Measurements from ENCODE around the gene ANGPT4. TPM values are rescaled to one million over a fixed set of nuclear protein-coding genes. Genes with fewer than 3 reads are reported as not detected.

The ANGPT4 gene, protein sequence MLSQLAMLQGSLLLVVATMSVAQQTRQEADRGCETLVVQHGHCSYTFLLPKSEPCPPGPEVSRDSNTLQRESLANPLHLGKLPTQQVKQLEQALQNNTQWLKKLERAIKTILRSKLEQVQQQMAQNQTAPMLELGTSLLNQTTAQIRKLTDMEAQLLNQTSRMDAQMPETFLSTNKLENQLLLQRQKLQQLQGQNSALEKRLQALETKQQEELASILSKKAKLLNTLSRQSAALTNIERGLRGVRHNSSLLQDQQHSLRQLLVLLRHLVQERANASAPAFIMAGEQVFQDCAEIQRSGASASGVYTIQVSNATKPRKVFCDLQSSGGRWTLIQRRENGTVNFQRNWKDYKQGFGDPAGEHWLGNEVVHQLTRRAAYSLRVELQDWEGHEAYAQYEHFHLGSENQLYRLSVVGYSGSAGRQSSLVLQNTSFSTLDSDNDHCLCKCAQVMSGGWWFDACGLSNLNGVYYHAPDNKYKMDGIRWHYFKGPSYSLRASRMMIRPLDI
- polyA plus RNA-seq = 1 to 10 TPM in 2 of 3 donors, under 1 TPM in 1; 0.30 to 4.2 (median 1.5) TPM

DNA sequence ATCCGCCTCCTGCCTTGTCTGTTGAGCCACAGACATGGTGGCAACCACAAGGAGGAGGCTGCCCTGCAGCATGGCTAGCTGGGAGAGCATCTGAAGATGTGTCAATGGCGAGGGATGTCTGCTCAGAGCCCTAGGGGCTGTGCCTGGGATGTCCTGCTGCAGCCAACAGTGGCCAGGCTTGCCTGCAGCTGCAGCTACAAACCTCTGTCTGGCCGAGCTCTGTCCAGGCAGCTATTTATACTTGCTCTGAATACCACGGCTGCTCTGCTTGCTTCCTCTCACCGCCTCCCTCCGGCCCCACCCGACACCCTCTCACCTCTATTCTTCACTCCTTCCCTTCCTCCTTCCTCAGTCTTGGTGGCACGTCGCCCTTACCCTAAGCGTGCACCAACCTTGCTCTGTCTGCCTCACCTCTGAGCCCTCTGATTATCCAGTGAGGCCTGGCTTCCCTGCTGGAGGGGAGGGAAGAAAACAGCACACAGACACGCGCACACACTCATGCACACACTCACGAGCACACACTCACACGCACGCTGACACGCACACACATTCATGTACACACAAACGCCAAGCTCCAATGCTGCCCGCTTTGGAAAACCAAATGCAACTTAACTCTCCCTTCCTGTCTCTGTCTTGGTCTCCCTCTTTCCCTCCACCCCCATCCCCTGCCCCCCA, at the start of gene ANGPT4:
TSS of gene ANGPT4 (minus strand) at position 210 of the 675 bp plus-strand sequence. CDS start at position 90, 120 bp downstream.
- WGBS, 3 donors = 35 to 44% (median 38%) methylated on average over 17 to 18 of the region's 18 CpGs
- no peak within 1 kb of the TSS for H3K27ac ChIP-seq (ENCODE audit: low read depth, low read length)

DNA sequence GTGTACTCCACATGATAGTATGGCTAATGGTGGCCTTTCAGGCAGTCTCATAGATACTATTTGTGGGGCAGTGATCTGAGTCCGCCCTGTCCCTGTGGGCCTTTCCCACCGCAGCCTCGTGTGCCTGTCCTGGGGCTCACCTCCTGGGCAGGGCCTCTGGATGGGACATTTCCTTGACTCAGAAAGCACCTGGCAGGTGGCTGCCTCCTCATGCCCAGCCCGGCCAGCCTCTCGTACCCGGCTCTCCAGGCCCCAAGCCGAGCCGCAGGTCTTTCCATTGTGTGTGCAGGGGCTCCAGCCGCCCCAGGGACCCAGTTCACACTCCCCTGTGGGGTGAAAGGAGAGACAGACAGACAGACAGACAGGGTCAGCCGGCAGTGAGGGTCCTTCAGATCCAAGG, 47.7 kb upstream of the ANGPT4 start:
- no peak overlapping the region for H3K27ac ChIP-seq (ENCODE audit: low read depth, low read length)
- 76 to 90% (median 85%) methylated on average over 10 of the region's 10 CpGs for WGBS, 3 donors

DNA sequence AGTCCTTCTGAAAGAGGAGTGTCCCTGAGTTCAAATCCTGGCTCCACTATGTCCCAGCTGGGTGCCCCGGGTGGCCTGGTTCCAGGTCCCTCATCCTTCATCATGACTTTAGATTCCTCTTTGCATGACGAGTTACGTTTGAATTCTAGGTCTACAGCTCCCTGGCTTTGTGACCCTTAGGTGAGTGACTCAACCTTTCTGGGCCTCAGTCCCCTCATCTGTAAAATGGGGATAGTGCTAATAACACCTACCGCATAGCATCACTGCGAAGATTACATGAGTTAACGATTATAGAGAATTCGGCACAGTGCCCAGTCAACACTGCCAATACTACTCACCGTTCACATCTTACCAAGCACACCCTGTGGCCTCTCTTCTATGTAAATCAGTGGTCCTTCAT, 46.5 kb upstream of the ANGPT4 start:
- WGBS, 3 donors = 78 to 89% (median 85%) methylated on average over 8 of the region's 8 CpGs
- no peak overlapping the region for H3K27ac ChIP-seq (ENCODE audit: low read depth, low read length)

DNA sequence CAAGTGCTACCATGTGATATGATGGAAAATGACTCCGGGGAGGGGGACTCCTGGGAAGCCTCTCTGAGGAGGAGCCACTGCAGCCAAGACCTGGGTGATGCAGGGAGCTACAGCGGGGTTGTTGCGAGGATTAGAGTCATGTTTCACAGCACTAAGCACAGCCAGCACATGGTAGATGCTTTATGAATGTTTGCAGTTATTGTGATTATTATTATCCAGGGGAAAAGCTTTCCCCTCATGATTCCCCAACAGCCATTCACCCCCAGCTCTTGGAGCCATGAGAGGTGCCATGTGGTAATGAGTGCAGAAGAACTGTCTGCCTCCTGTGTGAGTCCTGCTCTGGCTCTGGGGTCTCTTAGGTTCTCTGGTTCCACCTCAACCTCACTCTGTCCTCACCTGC, 46.1 kb upstream of the ANGPT4 start:
- H3K27ac ChIP-seq (ENCODE audit: low read depth, low read length) = no peak overlapping the region
- 59 to 75% (median 72%) methylated on average over 3 of the region's 3 CpGs for WGBS, 3 donors

DNA sequence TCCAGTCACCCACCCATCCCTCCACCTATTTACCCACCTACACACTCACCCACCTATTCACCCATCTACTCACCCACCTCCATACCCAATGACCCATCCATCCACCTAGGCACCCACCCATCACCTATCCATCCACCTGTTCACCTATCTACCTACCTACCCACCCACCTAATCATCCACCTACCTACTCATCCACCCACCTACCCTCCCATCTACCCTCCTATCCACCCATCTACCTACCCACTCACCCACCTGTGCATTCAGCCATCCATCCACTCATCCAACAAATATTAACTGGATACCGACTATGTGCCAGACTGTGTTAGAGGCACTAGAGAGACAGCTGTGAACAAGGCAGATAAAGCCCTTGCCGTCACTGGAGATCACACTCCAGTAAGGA, 45.6 kb upstream of the ANGPT4 start:
- WGBS, 3 donors = 42 to 78% (median 60%) methylated on average over 2 of the region's 2 CpGs
- no peak overlapping the region for H3K27ac ChIP-seq (ENCODE audit: low read depth, low read length)

DNA sequence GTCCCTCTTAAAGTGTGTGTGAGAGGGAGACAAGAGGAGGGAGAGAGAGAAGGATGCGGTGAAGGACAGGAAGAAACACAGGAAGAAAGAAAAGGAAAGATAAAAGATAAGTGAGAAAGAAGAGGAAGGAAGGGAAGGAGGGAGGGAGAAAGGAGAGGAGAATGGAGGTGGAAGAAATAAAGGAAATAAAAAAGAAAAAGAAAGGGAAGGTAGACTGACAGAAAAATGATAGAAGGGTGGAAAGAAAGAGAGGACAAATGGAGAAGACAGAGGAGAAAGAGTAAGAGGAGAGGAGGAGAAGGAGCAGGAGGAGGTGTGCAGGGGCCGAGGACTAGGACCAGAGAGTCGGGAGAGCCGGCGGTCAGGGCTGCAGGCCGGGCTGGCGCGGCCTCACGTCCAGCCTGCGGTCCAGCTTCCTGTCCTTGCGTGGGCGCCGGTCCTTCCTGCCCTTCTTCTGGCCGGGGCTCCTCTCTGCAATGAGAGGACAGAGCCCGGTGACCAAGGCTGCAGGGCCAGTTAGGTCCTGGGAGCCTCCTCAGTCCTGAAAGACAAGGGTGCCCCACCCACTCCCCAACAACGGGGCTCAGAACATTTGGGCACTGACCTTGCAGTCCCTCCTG, 44.0 kb upstream of the ANGPT4 start:
- H3K27ac ChIP-seq (ENCODE audit: low read depth, low read length) = no peak overlapping the region
- 58 to 80% (median 78%) methylated on average over 16 of the region's 16 CpGs for WGBS, 3 donors

DNA sequence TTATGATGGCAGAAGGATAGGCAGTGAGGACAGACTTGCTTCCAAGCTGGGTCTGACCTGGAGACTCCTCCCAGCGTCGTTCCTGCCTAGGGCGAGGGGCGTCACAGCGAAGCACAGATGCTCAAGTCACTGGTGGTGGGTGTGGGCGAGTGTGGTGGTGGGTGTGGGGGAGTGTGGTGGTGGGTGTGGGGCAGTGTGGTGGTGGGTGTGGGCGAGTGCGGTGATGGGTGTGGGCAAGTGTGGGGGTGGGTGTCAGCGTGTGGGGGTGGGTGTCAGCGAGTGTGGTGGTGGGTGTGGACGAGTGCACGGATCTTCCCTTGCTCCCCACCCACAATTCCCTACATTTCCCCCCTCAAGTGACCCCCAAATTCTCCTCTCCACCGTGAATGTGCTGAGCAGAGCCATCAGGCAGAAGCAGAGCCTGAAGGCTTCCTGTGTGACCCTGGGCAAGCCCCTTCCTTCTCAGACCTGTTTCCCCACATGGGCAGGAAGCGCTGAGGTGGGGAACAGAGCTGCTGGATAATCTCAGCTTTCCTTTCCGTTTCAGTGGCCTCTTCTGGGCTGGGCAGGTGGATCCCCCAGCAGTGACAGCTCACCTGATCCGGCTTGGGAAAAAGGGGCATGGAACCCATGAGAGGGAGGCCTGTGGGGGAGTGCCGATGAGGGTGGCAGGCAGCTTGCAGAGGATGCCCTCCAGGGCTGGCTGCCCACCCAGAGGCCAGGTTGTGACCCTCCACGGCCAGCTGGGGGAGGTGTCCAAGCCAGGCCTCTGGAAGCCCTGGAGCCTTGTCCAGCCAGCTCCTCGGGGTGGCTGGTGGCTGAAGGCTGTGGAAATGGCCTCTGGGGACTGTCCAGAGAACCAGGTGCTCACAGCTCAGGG, 43.0 kb upstream of the ANGPT4 start:
- 44 to 58% (median 50%) methylated on average over 15 to 19 of the region's 19 CpGs for WGBS, 3 donors

DNA sequence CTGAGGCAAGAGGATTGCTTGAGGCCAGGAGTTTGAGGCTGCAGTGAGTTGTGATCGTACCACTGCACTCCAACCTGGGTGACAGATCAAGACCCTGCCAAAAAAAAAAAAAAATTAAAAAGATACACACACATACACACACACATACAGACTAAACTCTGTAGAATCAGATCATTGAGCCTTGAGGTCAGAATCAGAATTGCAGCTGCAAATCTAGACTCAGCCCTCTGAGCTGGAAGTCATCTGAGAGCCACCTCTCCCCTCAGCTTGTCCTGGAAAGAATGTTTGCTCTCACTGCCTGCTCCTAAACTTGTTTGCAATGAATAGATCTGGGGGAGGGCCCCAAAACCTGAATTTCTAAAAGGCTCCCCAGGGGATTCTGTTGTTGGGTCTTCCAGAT, 41.4 kb upstream of the ANGPT4 start:
- no peak overlapping the region for H3K27ac ChIP-seq (ENCODE audit: low read depth, low read length)
- WGBS, 3 donors = 82 to 92% (median 92%) methylated on average over 1 of the region's 1 CpG

More for the DNA sequence above, 43.0 kb upstream of the ANGPT4 start:
- no peak overlapping the region for H3K27ac ChIP-seq (ENCODE audit: low read depth, low read length)

DNA sequence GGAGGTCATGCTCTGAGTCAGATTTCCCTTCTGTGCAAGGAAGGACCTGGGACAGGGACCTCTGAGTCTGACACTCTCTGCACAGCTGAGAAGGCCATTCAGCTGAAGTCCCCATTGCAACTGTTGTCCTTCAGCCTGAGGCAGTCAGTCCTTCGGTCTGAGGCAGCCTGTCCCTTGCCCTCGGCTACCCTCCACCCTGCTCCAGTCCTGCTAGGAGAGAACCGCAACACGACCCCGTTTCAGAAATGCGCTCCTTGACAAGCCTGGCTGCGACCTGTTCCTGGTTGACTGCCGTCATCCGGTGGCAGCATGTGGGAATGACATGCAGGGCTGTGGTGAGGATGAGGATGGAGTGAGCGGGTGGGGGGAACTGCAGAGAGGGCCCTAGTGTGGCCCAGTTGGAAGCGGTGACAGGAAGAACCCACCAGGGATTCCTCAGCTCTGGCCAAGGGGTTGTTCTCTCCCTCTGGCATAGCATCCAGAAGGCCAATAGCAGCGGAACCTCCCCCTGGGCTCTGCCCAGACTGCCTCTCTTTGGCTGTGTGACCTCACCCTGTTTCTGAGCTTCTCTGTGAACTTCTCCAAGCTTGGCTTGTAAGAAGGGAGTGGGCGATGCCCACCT, 40.3 kb upstream of the ANGPT4 start:
- 5 to 12% (median 11%) methylated on average over 13 of the region's 13 CpGs for WGBS, 3 donors
- H3K27ac ChIP-seq (ENCODE audit: low read depth, low read length) = no peak overlapping the region

DNA sequence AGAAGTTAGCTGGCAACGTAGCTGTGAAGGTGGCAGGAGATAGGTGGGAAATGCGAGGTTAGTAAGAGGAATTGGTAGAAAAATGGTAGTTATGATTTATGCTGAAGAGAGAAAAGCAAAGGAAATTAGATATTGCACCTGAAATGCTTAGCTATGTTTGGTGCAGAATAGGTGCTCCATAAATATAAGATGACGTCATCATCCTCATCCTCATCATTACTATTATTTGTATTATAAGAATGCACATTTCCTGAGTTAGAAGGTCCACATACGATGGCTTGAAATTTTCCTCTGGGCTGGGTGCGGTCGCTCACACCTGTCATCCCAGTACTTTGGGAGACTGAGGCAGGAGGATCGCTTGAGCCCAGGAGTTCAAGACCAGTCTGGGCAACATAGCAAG, 39.5 kb upstream of the ANGPT4 start:
- H3K27ac ChIP-seq (ENCODE audit: low read depth, low read length) = no peak overlapping the region
- WGBS, 3 donors = 78 to 82% (median 81%) methylated on average over 7 of the region's 7 CpGs

DNA sequence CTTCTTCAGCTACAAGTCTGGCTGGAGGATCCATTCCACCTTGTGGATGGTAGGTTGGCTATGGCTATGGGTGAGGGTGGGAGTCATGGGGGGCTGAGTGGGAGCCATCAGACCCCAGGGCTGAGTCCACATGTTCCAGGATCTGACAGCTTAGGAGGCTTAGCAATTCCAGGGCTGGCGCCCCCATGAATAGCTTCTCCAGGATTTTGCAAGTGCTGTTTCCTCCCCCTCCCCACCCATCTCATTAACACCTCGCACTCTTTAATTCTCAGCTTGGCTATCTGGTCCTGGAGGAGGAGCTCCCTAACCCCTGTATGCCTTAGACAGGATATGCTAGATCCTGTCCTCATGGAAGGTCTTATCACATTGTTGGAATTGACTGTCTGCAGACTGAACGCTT, 39.0 kb upstream of the ANGPT4 start:
- H3K27ac ChIP-seq (ENCODE audit: low read depth, low read length) = no peak overlapping the region
- 24 to 75% (median 57%) methylated on average over 3 of the region's 3 CpGs for WGBS, 3 donors

DNA sequence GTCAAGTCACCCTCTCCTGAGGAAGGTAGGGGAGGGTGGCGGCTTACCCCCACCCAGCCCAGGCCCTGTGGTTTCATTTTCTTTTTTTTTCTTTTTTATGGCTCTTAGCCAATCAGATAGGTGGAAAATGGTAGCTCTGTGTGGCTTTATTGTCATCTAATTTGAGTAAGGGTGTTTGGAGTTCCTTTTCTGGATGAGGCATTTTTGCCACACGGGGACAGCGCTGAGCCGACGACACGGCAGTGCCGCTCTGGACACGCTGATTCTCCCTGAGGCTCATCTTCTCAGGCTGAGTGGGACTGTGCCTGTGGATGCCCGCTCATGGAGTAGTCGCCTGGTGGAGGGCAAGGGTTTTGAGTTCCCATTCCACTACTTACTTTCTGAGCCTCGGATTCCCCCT, 37.6 kb upstream of the ANGPT4 start:
- no peak overlapping the region for H3K27ac ChIP-seq (ENCODE audit: low read depth, low read length)
- 37 to 47% (median 39%) methylated on average over 11 of the region's 11 CpGs for WGBS, 3 donors

DNA sequence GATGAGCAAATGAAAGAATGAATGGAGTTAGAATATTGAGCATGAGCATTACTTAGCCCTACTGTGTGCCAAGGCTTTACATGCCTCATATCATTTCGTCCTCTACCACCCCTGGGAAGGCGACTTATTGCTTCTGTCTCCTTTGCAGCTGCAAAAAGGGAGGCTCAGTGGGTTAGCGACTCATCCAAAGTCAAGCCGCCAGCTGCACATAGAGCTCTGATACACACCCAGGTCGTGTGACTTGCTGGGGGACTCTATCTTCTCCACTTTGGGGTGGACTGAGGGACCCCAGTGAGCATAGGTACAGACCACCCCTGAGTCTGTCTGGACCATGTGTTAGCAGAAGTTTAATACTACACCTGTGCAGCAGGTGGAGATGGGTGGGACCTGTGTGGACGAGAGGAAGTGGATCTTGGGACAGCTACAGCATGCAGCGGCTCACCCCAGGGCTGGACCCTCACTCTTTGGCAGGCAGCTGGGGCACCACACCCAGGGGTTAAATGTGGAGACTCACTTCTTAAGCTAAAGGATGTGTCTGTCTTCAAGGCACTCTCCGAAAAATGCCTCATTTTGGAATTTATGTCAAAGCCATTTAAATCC, 36.2 kb upstream of the ANGPT4 start:
- WGBS, 3 donors = 50 to 76% (median 60%) methylated on average over 8 of the region's 8 CpGs
- H3K27ac ChIP-seq (ENCODE audit: low read depth, low read length) = no peak overlapping the region

DNA sequence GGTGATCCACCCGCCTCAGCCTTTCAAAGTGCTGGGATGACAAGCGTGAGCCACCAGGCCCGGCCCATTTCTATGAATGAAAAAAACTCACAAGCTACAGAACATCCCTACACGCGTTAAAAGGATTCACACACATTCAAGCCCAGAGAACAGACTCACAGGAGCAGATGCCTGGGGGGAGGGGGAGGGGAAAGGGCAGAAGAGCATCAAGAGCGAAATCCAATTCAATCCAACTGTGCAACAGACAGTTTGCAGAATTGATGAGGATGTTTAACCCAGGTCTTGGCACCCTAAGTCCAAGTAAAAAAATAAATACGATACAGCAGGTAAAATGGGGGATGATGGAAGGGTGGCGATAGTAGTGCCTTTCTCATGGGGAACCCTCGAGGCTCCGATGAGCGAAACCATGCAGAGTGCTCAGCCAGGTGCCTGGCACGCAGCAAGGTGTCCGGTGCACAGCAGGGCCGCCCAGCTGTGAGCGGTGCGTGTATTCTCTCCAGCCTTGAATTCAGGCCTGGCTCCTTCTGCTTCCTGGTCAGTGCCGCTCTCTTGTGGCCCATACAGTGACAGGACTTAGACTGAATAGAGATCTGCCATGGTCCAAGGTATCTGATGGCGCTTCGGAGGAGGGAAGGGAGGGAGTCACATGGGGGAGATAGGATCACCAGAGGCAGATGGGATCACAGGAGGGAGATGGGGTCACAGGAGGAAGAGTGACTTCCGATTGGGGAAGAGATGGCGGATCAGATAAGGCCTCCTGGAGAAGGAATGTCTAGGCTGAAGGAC, 35.4 kb upstream of the ANGPT4 start:
- WGBS, 3 donors = 75 to 83% (median 78%) methylated on average over 21 of the region's 21 CpGs
- no peak overlapping the region for H3K27ac ChIP-seq (ENCODE audit: low read depth, low read length)

DNA sequence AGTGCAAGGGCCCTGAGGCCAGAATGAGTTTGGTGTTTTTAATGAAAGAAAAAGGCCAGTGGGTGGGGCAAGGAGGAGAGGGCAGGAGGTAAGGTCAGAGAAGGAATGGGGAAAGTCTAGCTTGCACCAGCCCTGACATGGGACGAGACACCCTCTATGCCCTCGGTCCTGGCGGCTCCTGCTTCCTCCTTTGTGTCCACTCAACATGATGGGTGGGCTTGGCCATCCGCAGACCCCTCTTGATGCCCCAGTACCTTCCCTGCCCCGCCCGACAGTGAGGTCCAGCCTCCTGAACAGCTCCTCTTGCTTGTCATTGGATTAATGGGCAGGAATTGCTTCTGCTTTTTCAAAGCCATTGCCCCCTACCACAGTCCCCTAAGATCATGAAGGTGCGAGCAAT, 33.6 kb upstream of the ANGPT4 start:
- H3K27ac ChIP-seq (ENCODE audit: low read depth, low read length) = no peak overlapping the region
- 89 to 91% (median 90%) methylated on average over 6 to 7 of the region's 7 CpGs for whole genome bisulfite sequencing, 3 donors

DNA sequence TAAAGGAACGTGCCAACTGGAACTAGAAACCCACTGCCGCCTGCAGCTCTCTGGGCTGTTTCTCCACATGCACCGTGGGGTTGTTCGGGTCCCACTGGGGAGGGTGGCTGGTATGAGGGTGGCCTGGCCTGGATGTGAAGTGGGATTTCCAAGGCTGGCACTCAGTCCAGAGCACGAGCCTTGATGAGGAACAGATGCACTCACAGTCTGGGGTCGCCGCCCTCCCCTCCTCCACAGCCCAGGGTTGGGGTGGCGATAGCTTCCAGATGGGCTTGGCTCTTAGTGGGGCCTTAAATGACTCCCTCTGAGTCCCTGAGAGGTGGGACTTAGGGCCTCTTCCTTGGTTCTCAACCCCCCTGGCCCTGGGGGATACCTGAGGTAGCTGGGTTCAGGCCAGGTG, 30.7 kb upstream of the ANGPT4 start:
- no peak overlapping the region for H3K27ac ChIP-seq (ENCODE audit: low read depth, low read length)
- whole genome bisulfite sequencing, 3 donors = 61 to 80% (median 69%) methylated on average over 8 of the region's 8 CpGs

DNA sequence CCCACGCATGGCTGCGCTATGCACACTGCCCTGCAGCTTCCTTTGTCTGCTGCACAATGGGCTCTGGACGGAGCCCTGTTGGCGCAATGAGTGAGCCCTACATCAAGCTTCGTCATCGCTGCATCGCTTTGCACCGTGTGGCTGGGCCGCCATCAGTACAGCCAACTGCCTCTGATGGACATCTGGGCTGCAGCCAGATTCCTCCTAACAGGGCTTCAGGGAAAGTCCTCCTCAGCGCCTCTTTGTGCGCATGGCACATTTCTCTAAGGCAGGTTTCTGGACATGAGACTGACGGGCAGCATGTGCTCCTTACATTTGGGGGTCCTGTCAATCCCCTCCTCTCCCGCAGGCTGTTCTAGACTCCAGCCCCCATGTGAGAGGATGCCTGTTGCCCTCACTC, 29.7 kb upstream of the ANGPT4 start:
- WGBS, 3 donors = 88 to 93% (median 90%) methylated on average over 13 of the region's 13 CpGs

More for the DNA sequence above, 29.7 kb upstream of the ANGPT4 start:
- no peak overlapping the region for H3K27ac ChIP-seq (ENCODE audit: low read depth, low read length)
